ENCODE results near the gene PLSCR4. TPM values are rescaled to one million over a fixed set of nuclear protein-coding genes. Genes with fewer than 3 reads are reported as not detected.

Gene PLSCR4
- total RNA-seq, 2 experiments from 2014 or later: not detected

DNA sequence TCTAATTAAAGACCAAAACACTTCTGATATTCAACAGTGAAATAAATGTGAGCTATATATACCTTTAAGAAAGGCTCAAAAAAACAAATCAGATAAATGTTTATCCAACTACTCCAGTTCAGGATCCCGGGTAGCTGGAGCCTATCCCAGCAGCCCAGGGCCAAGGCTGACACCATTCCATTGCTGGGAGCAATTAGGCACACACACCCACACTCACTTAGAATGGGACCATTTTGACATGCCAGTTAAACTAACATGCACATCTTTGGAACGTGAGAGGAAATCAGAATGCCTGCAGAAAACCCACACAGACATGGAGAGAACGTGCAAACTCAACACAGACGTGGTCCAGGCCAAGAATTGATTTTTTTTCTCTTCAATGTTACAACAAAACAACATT, 30.0 kb upstream of the PLSCR4 start:
- intact Hi-C loops (cut with micrococcal nuclease; ENCODE audit: unreplicated experiment): no loop called here
- Histone ChIP-seq H3K9me3 (ENCODE audit: low read length) (no peaks in the 10 kb centered on the region), H3K36me3 (ENCODE audit: insufficient read depth, low read length) (no peaks in the 10 kb centered on the region), H3K9me2 (ENCODE audit: insufficient read depth, low read length) (no peaks in the 10 kb centered on the region), H3K79me2 (ENCODE audit: insufficient read depth, low read depth, low read length) (no peaks in the 10 kb centered on the region), H3K27ac (ENCODE audit: low read depth, low read length, poor library complexity, severe bottlenecking) (no peak overlapping the region), H3K4me2 (ENCODE audit: low read length) (no peak overlapping the region), H3K4me3 (ENCODE audit: low read depth, low read length, poor library complexity, severe bottlenecking) (no peak overlapping the region), H2AFZ (ENCODE audit: low read length) (no peak overlapping the region), H3K4me1 (ENCODE audit: insufficient read depth, low read length, poor library complexity, severe bottlenecking) (no peaks in the 10 kb centered on the region), H4K20me1 (ENCODE audit: insufficient read depth, low read length) (no peaks in the 10 kb centered on the region)
- CTCF ChIA-PET (ENCODE audit: unreplicated experiment): no interaction called here
- POLR2A ChIA-PET: interaction anchor here (0.8 kb wide), 1 partner anchor 17 kb away, joined by 3 read pairs; no protein-coding TSS in a partner anchor
- TF ChIP-seq EZH2phosphoT487 (IDR thresholded peaks at IDR 0.05; ENCODE audit: borderline replicate concordance, low read depth, low read length): no peak
- TF ChIP-seq, protein P1, sequence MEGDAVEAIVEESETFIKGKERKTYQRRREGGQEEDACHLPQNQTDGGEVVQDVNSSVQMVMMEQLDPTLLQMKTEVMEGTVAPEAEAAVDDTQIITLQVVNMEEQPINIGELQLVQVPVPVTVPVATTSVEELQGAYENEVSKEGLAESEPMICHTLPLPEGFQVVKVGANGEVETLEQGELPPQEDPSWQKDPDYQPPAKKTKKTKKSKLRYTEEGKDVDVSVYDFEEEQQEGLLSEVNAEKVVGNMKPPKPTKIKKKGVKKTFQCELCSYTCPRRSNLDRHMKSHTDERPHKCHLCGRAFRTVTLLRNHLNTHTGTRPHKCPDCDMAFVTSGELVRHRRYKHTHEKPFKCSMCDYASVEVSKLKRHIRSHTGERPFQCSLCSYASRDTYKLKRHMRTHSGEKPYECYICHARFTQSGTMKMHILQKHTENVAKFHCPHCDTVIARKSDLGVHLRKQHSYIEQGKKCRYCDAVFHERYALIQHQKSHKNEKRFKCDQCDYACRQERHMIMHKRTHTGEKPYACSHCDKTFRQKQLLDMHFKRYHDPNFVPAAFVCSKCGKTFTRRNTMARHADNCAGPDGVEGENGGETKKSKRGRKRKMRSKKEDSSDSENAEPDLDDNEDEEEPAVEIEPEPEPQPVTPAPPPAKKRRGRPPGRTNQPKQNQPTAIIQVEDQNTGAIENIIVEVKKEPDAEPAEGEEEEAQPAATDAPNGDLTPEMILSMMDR (conservative IDR thresholded peaks at IDR 0.05; ENCODE audit: low read length): no peak
- no TSS peak for BruUV-seq (replicated peaks)
- DNase-seq (ENCODE audit: low spot score): no peak

DNA sequence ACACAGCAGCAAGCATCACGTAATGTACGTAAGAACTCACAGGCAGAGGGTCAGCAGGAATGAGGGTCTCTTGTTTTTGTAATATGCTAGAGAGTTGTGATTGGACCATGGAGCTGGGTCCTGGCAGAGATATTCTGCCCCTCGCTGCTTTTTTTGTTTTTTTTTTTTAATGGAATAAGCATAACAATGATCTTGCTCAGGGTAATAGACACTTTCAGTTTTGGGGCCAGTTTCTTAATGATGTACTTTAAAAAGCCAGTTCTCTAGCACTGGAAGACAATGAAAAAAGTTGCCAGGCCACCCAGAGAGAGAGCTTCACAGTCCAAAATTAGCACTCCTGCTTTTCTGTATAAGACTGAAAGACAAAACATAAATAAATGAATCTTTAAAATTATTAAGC, 29.0 kb upstream of the PLSCR4 start:
- H3K36me3 ChIP-seq (ENCODE audit: insufficient read depth, low read length): no peaks in the 10 kb centered on the region
- no peaks in the 10 kb centered on the region for H4K20me1 ChIP-seq (ENCODE audit: insufficient read depth, low read length)
- H3K9me2 ChIP-seq (ENCODE audit: insufficient read depth, low read length): no peaks in the 10 kb centered on the region
- H3K4me2 ChIP-seq (ENCODE audit: low read length): no peak overlapping the region
- H3K4me3 ChIP-seq (ENCODE audit: low read depth, low read length, poor library complexity, severe bottlenecking): no peak overlapping the region
- ChIA-PET CTCF (ENCODE audit: unreplicated experiment) (no interaction called here), POLR2A (no interaction called here)
- H3K4me1 ChIP-seq (ENCODE audit: insufficient read depth, low read length, poor library complexity, severe bottlenecking): no peaks in the 10 kb centered on the region
- BruUV-seq (replicated peaks): no TSS peak
- H3K9me3 ChIP-seq (ENCODE audit: low read length): no peaks in the 10 kb centered on the region
- no peaks in the 10 kb centered on the region for H3K79me2 ChIP-seq (ENCODE audit: insufficient read depth, low read depth, low read length)
- TF ChIP-seq EZH2phosphoT487 (IDR thresholded peaks at IDR 0.05; ENCODE audit: borderline replicate concordance, low read depth, low read length): no peak
- TF ChIP-seq, protein P1 (conservative IDR thresholded peaks at IDR 0.05; ENCODE audit: low read length): no peak
- no peak for DNase-seq (ENCODE audit: low spot score)
- H3K27ac ChIP-seq (ENCODE audit: low read depth, low read length, poor library complexity, severe bottlenecking): no peak overlapping the region
- no peak overlapping the region for H2AFZ ChIP-seq (ENCODE audit: low read length)
- intact Hi-C loops (cut with micrococcal nuclease; ENCODE audit: unreplicated experiment): no loop called here

DNA sequence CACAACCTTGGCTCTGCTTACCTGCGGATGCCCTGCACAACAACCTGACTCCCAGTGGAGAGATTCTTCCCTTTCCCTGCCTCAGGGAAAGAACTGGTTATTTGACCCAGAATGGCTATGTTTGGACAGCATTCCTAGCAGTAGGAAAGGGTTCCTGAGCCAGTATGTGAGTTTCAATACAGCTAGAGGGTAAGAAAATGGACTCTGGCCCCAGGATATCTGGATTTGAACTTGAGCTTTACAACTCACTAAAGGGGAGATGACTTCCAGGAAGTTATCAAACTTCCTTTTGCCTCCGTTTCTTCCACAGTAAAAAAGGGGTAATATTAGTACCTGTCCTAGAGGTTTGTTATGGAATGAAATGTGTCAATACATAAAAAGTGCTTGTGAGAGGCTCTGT, 28.1 kb upstream of the PLSCR4 start:
- DNase-seq (ENCODE audit: low spot score): no peak
- intact Hi-C loops (cut with micrococcal nuclease; ENCODE audit: unreplicated experiment): no loop called here
- no peak overlapping the region for H2AFZ ChIP-seq (ENCODE audit: low read length)

More for the DNA sequence above, 28.1 kb upstream of the PLSCR4 start:
- no peaks in the 10 kb centered on the region for H4K20me1 ChIP-seq (ENCODE audit: insufficient read depth, low read length)
- no TSS peak for BruUV-seq (replicated peaks)
- ChIA-PET POLR2A (interaction anchor here (0.6 kb wide), 1 partner anchor 1559 kb away, joined by 3 read pairs; no protein-coding TSS in a partner anchor), CTCF (ENCODE audit: unreplicated experiment) (no interaction called here)
- H3K36me3 ChIP-seq (ENCODE audit: insufficient read depth, low read length): no peaks in the 10 kb centered on the region
- TF ChIP-seq, protein P1 (conservative IDR thresholded peaks at IDR 0.05; ENCODE audit: low read length): no peak
- no peak for TF ChIP-seq EZH2phosphoT487 (IDR thresholded peaks at IDR 0.05; ENCODE audit: borderline replicate concordance, low read depth, low read length)
- no peaks in the 10 kb centered on the region for H3K9me3 ChIP-seq (ENCODE audit: low read length)
- H3K4me1 ChIP-seq (ENCODE audit: insufficient read depth, low read length, poor library complexity, severe bottlenecking): no peaks in the 10 kb centered on the region
- H3K79me2 ChIP-seq (ENCODE audit: insufficient read depth, low read depth, low read length): no peaks in the 10 kb centered on the region
- no peaks in the 10 kb centered on the region for H3K9me2 ChIP-seq (ENCODE audit: insufficient read depth, low read length)
- no peak overlapping the region for H3K4me2 ChIP-seq (ENCODE audit: low read length)
- H3K27ac ChIP-seq (ENCODE audit: low read depth, low read length, poor library complexity, severe bottlenecking): no peak overlapping the region
- no peak overlapping the region for H3K4me3 ChIP-seq (ENCODE audit: low read depth, low read length, poor library complexity, severe bottlenecking)

Data from OCI-LY7 (cell line).